H1 (cell line): ENCODE data around the gene XRRA1. TPM values are rescaled to one million over a fixed set of nuclear protein-coding genes. Genes with fewer than 3 reads are reported as not detected.

Experiments
- CTCF ChIA-PET: fragments of 300-600 bp; sonication (Branson Sonifier 250); formaldehyde crosslinking; loops from one replicate; lab custom pipeline; 2021; ENCODE audit not compliant: partially characterized antibody; lab: Charles Lee
- POLR2A ChIA-PET: fragments of 300-600 bp; sonication (Branson Sonifier 250); formaldehyde crosslinking; loops from one replicate; lab custom pipeline; 2021; ENCODE audit warnings: inconsistent platforms; ENCODE audit not compliant: partially characterized antibody; lab: Charles Lee
- DNase-seq, 2 experiments: peaks; one replicate each; pipeline versions ENCODE4 v3.0.0 to v3.0.0-alpha.2; 2010 to 2022; ENCODE audit warnings: low spot score in 2 of 2, low read depth in 1 of 2, mixed read lengths in 1 of 2
- FAIRE-seq: peaks from 2 replicates; lab custom pipeline; 2011; peaks lifted over from hg19 to GRCh38; lab: Jason Lieb, UNC
- H2AFZ ChIP-seq: 2 replicates; pipeline ENCODE4 v1.8.1; 2012; ENCODE audit warnings: low read length, inconsistent platforms
- H2AK5ac ChIP-seq: 2 replicates; pipeline ENCODE4 v1.6.1; 2013; ENCODE audit warnings: low read depth, low read length
- H2BK120ac ChIP-seq: replicated peaks from 2 replicates; pipeline ENCODE3; 2013; ENCODE audit warnings: low read depth, low read length, inconsistent platforms
- H2BK12ac ChIP-seq: 2 replicates; pipeline ENCODE4 v1.6.1; 2013; ENCODE audit warnings: low read depth, low read length
- H2BK15ac ChIP-seq: 2 replicates; pipeline ENCODE4 v1.6.1; 2013; ENCODE audit warnings: low read length
- H2BK20ac ChIP-seq: 2 replicates; pipeline ENCODE4 v1.6.1; 2013; ENCODE audit warnings: low read length
- H2BK5ac ChIP-seq: 2 replicates; pipeline ENCODE4 v1.6.1; 2013; ENCODE audit warnings: low read depth, low read length
- H3K14ac ChIP-seq: 2 replicates; pipeline ENCODE4 v1.6.1; 2013; ENCODE audit warnings: inconsistent platforms; ENCODE audit not compliant: insufficient read length
- H3K18ac ChIP-seq: 2 replicates; pipeline ENCODE4 v1.6.1; 2013; ENCODE audit warnings: low read length; ENCODE audit errors: extremely low read depth
- H3K23ac ChIP-seq: 2 replicates; pipeline ENCODE4 v1.6.1; 2013; ENCODE audit warnings: inconsistent platforms; ENCODE audit not compliant: insufficient read length
- H3K23me2 ChIP-seq: 2 replicates; pipeline ENCODE4 v1.6.1; 2013; ENCODE audit warnings: low read depth, low read length
- H3K27ac ChIP-seq: 2 replicates; pipeline ENCODE4 v1.6.1; 2011; ENCODE audit warnings: low read depth, low read length, inconsistent platforms
- H3K27me3 ChIP-seq, 4 experiments: replicated peaks in 1 of 4; 1 replicate in 1 of 4; 2 replicates in 3 of 4; pipeline versions ENCODE4 v1.6.1 to v1.8.1; 2011 to 2013; ENCODE audit warnings: low read length in 3 of 4, mild to moderate bottlenecking in 3 of 4, inconsistent platforms in 2 of 4, mixed read lengths in 2 of 4, moderate library complexity in 1 of 4; ENCODE audit not compliant: control insufficient read depth in 3 of 4, insufficient read depth in 3 of 4; ENCODE audit errors: extremely low read depth in 1 of 4
- H3K36me3 ChIP-seq, 4 experiments: 2 replicates each; pipeline versions ENCODE4 v1.6.1 to v1.8.1; 2011 to 2013; ENCODE audit warnings: mild to moderate bottlenecking in 4 of 4, low read length in 3 of 4, moderate library complexity in 2 of 4, control low read depth in 1 of 4, inconsistent platforms in 1 of 4; ENCODE audit not compliant: insufficient read depth in 4 of 4, control insufficient read depth in 2 of 4
- H3K4ac ChIP-seq: replicated peaks from 2 replicates; pipeline ENCODE3; 2013; ENCODE audit warnings: low read length, low read depth, mixed read lengths, inconsistent platforms; ENCODE audit not compliant: insufficient read length
- H3K4me1 ChIP-seq, 4 experiments: replicated peaks in 1 of 4; 1 replicate in 1 of 4; 2 replicates in 3 of 4; pipeline versions ENCODE4 v1.6.1 to v1.8.1; 2011 to 2013; ENCODE audit warnings: low read length in 3 of 4, inconsistent platforms in 2 of 4, mixed read lengths in 1 of 4; ENCODE audit not compliant: insufficient read depth in 4 of 4, control insufficient read depth in 3 of 4
- H3K4me2 ChIP-seq, 2 experiments: 2 replicates each; pipeline versions ENCODE4 v1.6.1 to v1.8.1; 2011 to 2013; ENCODE audit warnings: low read depth in 2 of 2, low read length in 2 of 2, control low read depth in 1 of 2, inconsistent platforms in 1 of 2, mild to moderate bottlenecking in 1 of 2; ENCODE audit not compliant: insufficient read depth in 1 of 2
- H3K4me3 ChIP-seq, 4 experiments: fragments of 200-600, 300-600 bp in 1 of 4; sonication (generic), shearing (Covaris generic), sonication (Bioruptor Twin) in 1 of 4; 2 replicates each; pipeline versions ENCODE4 v1.5.1 to v1.8.1; 2011 to 2016; ENCODE audit warnings: low read length in 4 of 4, low read depth in 3 of 4, control low read depth in 2 of 4, inconsistent platforms in 2 of 4, mild to moderate bottlenecking in 2 of 4, mixed read lengths in 1 of 4, moderate library complexity in 1 of 4; ENCODE audit not compliant: insufficient read depth in 2 of 4; ENCODE audit errors: extremely low read depth in 1 of 4
- H3K56ac ChIP-seq: replicated peaks from 2 replicates; pipeline ENCODE3; 2013; ENCODE audit warnings: low read depth, mild to moderate bottlenecking, mixed read lengths, low read length, inconsistent platforms; ENCODE audit not compliant: insufficient read length
- H3K79me1 ChIP-seq: 2 replicates; pipeline ENCODE4 v1.6.1; 2013; ENCODE audit warnings: low read depth, low read length, control low read depth
- H3K79me2 ChIP-seq, 2 experiments: 2 replicates each; pipeline versions ENCODE4 v1.6.1 to v1.8.1; 2012 to 2013; ENCODE audit warnings: low read length in 2 of 2, mild to moderate bottlenecking in 2 of 2, inconsistent platforms in 1 of 2; ENCODE audit not compliant: insufficient read depth in 2 of 2, control insufficient read depth in 1 of 2
- H3K9ac ChIP-seq, 4 experiments: replicated peaks in 1 of 4; 1 replicate in 1 of 4; 2 replicates in 3 of 4; pipeline versions ENCODE4 v1.6.1 to v1.8.1; 2011 to 2013; ENCODE audit warnings: low read depth in 3 of 4, low read length in 3 of 4, control low read depth in 2 of 4, mild to moderate bottlenecking in 2 of 4, moderate library complexity in 2 of 4, inconsistent platforms in 1 of 4; ENCODE audit errors: extremely low read depth in 1 of 4
- H3K9me3 ChIP-seq, 2 experiments: 2 replicates each; pipeline versions ENCODE4 v1.6.1 to v1.8.1; 2012 to 2013; ENCODE audit warnings: mild to moderate bottlenecking in 2 of 2, moderate library complexity in 2 of 2, control low read depth in 1 of 2, inconsistent platforms in 1 of 2, low read depth in 1 of 2, low read length in 1 of 2, mixed read lengths in 1 of 2; ENCODE audit not compliant: insufficient read depth in 2 of 2
- H4K20me1 ChIP-seq, 2 experiments: replicated peaks in 1 of 2; 2 replicates each; pipeline versions ENCODE3 to v1.8.1; 2011 to 2013; ENCODE audit warnings: inconsistent platforms in 2 of 2, low read length in 2 of 2, mild to moderate bottlenecking in 1 of 2; ENCODE audit not compliant: insufficient read depth in 2 of 2, control insufficient read depth in 1 of 2
- H4K5ac ChIP-seq: 2 replicates; pipeline ENCODE4 v1.6.1; 2013; ENCODE audit warnings: low read length, low read depth, mixed read lengths, inconsistent platforms; ENCODE audit not compliant: insufficient read length
- H4K8ac ChIP-seq: 2 replicates; pipeline ENCODE4 v1.8.0; 2013; ENCODE audit warnings: mild to moderate bottlenecking, moderate library complexity, low read length, inconsistent platforms; ENCODE audit not compliant: insufficient read depth; ENCODE audit errors: extremely low read depth
- H4K91ac ChIP-seq: replicated peaks from 2 replicates; pipeline ENCODE3; 2013; ENCODE audit warnings: low read length, mixed read lengths, inconsistent platforms; ENCODE audit not compliant: insufficient read length
- EP300 ChIP-seq, 2 experiments: IDR thresholded peaks; 1 replicate in 1 of 2; 2 replicates in 1 of 2; pipeline ENCODE4 v1.6.1; 2011 to 2012; ENCODE audit warnings: low read depth in 2 of 2, low read length in 2 of 2, mild to moderate bottlenecking in 2 of 2, borderline replicate concordance in 1 of 2, inconsistent platforms in 1 of 2, moderate library complexity in 1 of 2
- HDAC6 ChIP-seq: IDR thresholded peaks from one replicate; pipeline ENCODE4 v1.7.1; 2012; ENCODE audit warnings: low read depth, mild to moderate bottlenecking, inconsistent platforms, low read length, moderate library complexity
- RFX5 ChIP-seq: IDR thresholded peaks from 2 replicates; pipeline ENCODE4 v1.6.1; 2011; ENCODE audit warnings: low read depth, low read length, improper control_type of control experiment, borderline replicate concordance
- SP4 ChIP-seq: IDR thresholded peaks from 2 replicates; pipeline ENCODE4 v1.6.1; 2012; ENCODE audit warnings: low read length, inconsistent platforms
- SUZ12 ChIP-seq: fragments of 200-600 bp; sonication (generic); IDR thresholded peaks from 2 replicates; pipeline ENCODE4 v1.6.1; 2012; ENCODE audit warnings: mild to moderate bottlenecking, inconsistent platforms, low read length, moderate library complexity, mixed read lengths
- WGBS, 2 experiments: shearing (Covaris generic) in 1 of 2; methylation state at CpG; one replicate each; pipeline versions ENCODE4 v1.1.6 to v1.1.7; 2013 to 2015; ENCODE audit warnings: low lambda C conversion rate in 2 of 2, mixed read lengths in 2 of 2, inconsistent platforms in 1 of 2, low coverage in 1 of 2, missing lambda C conversion rate in 1 of 2; ENCODE audit not compliant: insufficient replicate concordance in 2 of 2, insufficient coverage in 1 of 2, insufficient read length in 1 of 2; ENCODE audit errors: extremely low coverage in 1 of 2, missing lambda C conversion rate in 1 of 2; 5-methylcytosine and 5-hydroxymethylcytosine counted together
- polyA plus RNA-seq, 7 experiments: library from polyadenylated mRNA; depleted of rRNA in 3 of 7; stranded (reverse) in 5 of 7; unstranded in 2 of 7; fragments of >200 nt in 5 of 7; fragments of 200-250 nt in 2 of 7; gene quantifications; 1 replicate in 5 of 7; 2 replicates in 1 of 7; 4 replicates in 1 of 7; pipeline versions ENCODE4 v1.2.1 to v1.2.3, GENCODE V29; 2011 to 2013; ENCODE audit warnings: missing spikeins in 2 of 7, mixed read lengths in 2 of 7
- total RNA-seq: library from RNA; stranded (reverse); fragmentation: NEBNext Ultra II Directional; extraction: Animal tissue kit (Norgen Biotek cat#: 25700); gene quantifications from 2 replicates; pipeline ENCODE4 v1.2.1, GENCODE V29; 2021
- TF ChIP-seq, protein P1 (sequence below): IDR thresholded peaks from 2 replicates; pipeline ENCODE4 v1.6.1; 2011; ENCODE audit warnings: low read depth, mild to moderate bottlenecking, low read length; ENCODE audit not compliant: insufficient read depth

The XRRA1 gene
- total and polyA plus RNA-seq, 2 of the 8 experiments (the other 6 are each of a cell fraction or from before 2014, with no cell fraction given) = 2.1 to 7.1 TPM

- H3K79me1 ChIP-seq = no peaks in the 10 kb centered on the region
- H3K79me2 ChIP-seq = no peaks in the 10 kb centered on the region
- H2BK15ac ChIP-seq = no peak overlapping the region
- no peak overlapping the region for H4K5ac ChIP-seq
- no peak overlapping the region for H3K56ac ChIP-seq
- 78% methylated on average over 5 of the region's 5 CpGs; no CpG with 5 or more reads in 1 of the 2 experiments for WGBS, 2 experiments
- H3K27me3 ChIP-seq = no peaks in the 10 kb centered on the region
- FAIRE-seq = no peak
- no peaks in the 10 kb centered on the region; a peak in 2 of 8 replicates for H3K36me3 ChIP-seq
- no peaks in the 10 kb centered on the region for H3K4me1 ChIP-seq
- DNase-seq = no peak
- ChIA-PET CTCF (interaction anchor here (0.7 to 3.8 kb wide), 5 partner anchors 10 to 337 kb away, joined by 3 to 35 read pairs (median 3); no protein-coding TSS in a partner anchor), POLR2A (interaction anchor here (0.9 kb wide), 1 partner anchor 15 kb away, joined by 3 read pairs; no protein-coding TSS in a partner anchor)
- H3K18ac ChIP-seq = no peak overlapping the region
- no peaks in the 10 kb centered on the region for H4K20me1 ChIP-seq
- no peak overlapping the region for H2BK5ac ChIP-seq
- no peak overlapping the region for H3K23ac ChIP-seq
- H2BK120ac ChIP-seq = no peak overlapping the region
- no peak overlapping the region for H4K91ac ChIP-seq
- H2BK12ac ChIP-seq = no peak overlapping the region
- TF ChIP-seq, protein P1, sequence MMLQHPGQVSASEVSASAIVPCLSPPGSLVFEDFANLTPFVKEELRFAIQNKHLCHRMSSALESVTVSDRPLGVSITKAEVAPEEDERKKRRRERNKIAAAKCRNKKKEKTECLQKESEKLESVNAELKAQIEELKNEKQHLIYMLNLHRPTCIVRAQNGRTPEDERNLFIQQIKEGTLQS = no peak
- no peak for TF ChIP-seq RFX5
- no peak for TF ChIP-seq SUZ12
- no peak for TF ChIP-seq SP4
- no peak for TF ChIP-seq HDAC6
- TF ChIP-seq EP300 (IDR thresholded peaks at IDR 0.05; ENCODE audit: borderline replicate concordance in 1 of 2, low read depth in 2 of 2, low read length in 2 of 2) = no peak
- no peak overlapping the region for H2BK20ac ChIP-seq
- no peak overlapping the region for H4K8ac ChIP-seq
- H3K4ac ChIP-seq = no peak overlapping the region
- no peak overlapping the region for H2AK5ac ChIP-seq
- no peak overlapping the region for H3K4me3 ChIP-seq
- no peaks in the 10 kb centered on the region for H3K9me3 ChIP-seq
- no peak overlapping the region for H3K9ac ChIP-seq
- no peak overlapping the region for H3K27ac ChIP-seq
- no peak overlapping the region for H3K4me2 ChIP-seq
- H3K14ac ChIP-seq = no peak overlapping the region
- no peak overlapping the region for H2AFZ ChIP-seq
- peaks cover 2% of the 10 kb centered on the region; the same call in 1 of the 2 replicates for H3K23me2 ChIP-seq
These were observed 6.7 kb downstream of the XRRA1 start for GRCh38 chr11:74942073-74942759.
